ENCODE measurements around the gene SERP2. TPM values are rescaled to one million over a fixed set of nuclear protein-coding genes. Genes with fewer than 3 reads are reported as not detected.

SERP2 gene
- total RNA-seq, 1 donor from 2014 or later, result 6.3 TPM

DNA sequence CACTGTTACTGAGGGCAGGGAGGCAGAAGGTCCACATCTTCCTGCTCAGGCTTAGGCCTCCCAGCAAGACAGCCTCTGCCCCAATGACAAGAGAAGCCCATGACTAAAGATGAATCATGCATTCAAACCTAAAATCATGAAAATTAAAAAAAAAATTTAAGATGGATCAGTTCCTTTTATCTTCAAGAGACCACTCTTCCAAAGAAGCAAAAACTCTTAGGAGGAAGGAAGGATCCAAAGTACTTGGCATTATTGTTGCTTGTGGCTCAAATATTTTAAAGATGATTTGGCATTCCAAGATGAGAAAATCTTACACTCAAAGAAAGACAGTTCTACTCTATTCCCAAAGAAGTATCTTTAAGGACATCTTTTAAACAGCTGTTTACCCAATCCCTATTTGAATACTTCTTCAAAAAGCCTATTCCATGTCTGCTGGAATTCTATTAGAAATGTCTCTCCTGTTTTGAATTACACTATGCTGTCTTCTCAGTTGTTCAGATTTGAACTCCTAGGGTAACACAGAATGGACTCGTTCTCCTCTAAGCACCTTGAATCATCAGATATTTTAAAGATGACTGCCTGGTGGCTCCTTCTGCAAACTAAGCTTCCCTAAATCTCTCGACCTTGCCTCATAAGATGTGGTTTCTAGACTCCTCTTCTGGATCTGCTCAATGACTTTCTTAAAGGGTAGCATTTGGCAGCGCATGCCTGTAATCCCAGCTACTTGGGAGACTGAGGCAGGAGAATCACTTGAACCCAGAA, 7.0 kb downstream of the SERP2 start:
- Mint-ChIP-seq H3K4me1 (ENCODE audit: low read depth) (peaks cover 35% of the 10 kb centered on the region), H3K36me3 (ENCODE audit: insufficient read depth) (no peaks in the 10 kb centered on the region), H3K9me3 (ENCODE audit: low read depth) (no peaks in the 10 kb centered on the region), H3K4me3 (ENCODE audit: low read depth) (no peak overlapping the region), H3K27me3 (peaks cover 9% of the 10 kb centered on the region), H3K27ac (no peak overlapping the region)
- no peak for DNase-seq (ENCODE audit: low spot score, unreplicated experiment)
- no peak for TF ChIP-seq CTCF (IDR thresholded peaks at IDR 0.05; ENCODE audit: unreplicated experiment)

DNA sequence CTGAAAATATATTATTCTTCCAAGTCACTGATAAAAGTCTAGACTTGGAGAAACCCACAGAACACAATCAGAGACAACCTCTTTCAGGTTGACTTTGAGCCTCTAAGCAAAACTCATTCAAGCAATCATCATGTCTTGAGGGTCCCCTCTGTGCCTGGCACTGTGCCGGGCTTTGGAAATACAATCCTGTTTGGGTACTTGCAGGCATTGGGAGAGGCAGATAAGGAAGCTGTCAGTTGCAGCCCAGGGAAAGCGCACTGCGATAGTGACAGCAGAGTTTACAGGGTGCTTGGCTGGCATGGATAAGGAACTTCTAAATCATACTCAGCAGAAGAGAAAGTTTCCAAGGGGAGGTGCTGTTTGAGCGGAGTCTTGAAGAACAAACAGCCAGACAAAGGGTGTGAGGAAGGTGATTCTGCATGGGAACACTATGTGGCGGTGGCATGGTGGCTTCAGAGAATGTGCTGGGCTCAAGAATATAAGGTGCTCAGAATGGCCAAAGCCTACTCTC, 9.1 kb downstream of the SERP2 start:
- Mint-ChIP-seq H3K27me3 (peaks cover 9% of the 10 kb centered on the region), H3K36me3 (ENCODE audit: insufficient read depth) (no peaks in the 10 kb centered on the region), H3K4me3 (ENCODE audit: low read depth) (no peak overlapping the region), H3K9me3 (ENCODE audit: low read depth) (no peaks in the 10 kb centered on the region), H3K4me1 (ENCODE audit: low read depth) (peaks cover 46% of the 10 kb centered on the region), H3K27ac (no peak overlapping the region)
- DNase-seq (ENCODE audit: low spot score, unreplicated experiment), result no peak
- no peak for TF ChIP-seq CTCF (IDR thresholded peaks at IDR 0.05; ENCODE audit: unreplicated experiment)

GRCh38 chr13:44383945-44384344, 10.3 kb downstream of the SERP2 start:
- Mint-ChIP-seq H3K36me3 (ENCODE audit: insufficient read depth) (no peaks in the 10 kb centered on the region), H3K27me3 (peaks cover 9% of the 10 kb centered on the region), H3K9me3 (ENCODE audit: low read depth) (no peaks in the 10 kb centered on the region), H3K4me3 (ENCODE audit: low read depth) (no peak overlapping the region), H3K27ac (no peak overlapping the region), H3K4me1 (ENCODE audit: low read depth) (peaks cover 48% of the 10 kb centered on the region)
- no peak for DNase-seq (ENCODE audit: low spot score, unreplicated experiment)
- no peak for TF ChIP-seq CTCF (IDR thresholded peaks at IDR 0.05; ENCODE audit: unreplicated experiment)

DNA sequence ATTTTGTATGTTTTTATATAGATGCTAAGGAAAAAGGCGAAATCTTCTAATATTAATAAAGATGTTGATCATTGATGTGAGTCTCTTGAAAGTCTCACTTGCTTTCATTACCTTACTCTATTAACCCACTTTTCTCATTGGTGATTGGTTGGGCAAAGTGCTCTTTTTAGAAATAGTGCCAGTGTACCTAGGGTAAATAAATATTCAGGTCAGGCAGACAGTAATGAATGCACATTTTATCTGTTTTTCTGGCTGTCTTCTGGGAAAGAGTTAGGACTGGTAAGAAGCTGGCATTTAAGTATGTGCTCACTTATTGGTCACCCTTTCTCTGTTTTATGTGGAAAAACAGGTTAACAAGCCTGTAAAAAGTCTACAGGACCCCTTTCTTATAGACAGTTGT, 11.2 kb downstream of the SERP2 start:
- TF ChIP-seq CTCF (IDR thresholded peaks at IDR 0.05; ENCODE audit: unreplicated experiment), result no peak
- Mint-ChIP-seq H3K27me3 (peaks cover 9% of the 10 kb centered on the region), H3K36me3 (ENCODE audit: insufficient read depth) (no peaks in the 10 kb centered on the region), H3K4me1 (ENCODE audit: low read depth) (peaks cover 45% of the 10 kb centered on the region), H3K9me3 (ENCODE audit: low read depth) (no peaks in the 10 kb centered on the region), H3K27ac (no peak overlapping the region), H3K4me3 (ENCODE audit: low read depth) (no peak overlapping the region)
- DNase-seq (ENCODE audit: low spot score, unreplicated experiment), result no peak

DNA sequence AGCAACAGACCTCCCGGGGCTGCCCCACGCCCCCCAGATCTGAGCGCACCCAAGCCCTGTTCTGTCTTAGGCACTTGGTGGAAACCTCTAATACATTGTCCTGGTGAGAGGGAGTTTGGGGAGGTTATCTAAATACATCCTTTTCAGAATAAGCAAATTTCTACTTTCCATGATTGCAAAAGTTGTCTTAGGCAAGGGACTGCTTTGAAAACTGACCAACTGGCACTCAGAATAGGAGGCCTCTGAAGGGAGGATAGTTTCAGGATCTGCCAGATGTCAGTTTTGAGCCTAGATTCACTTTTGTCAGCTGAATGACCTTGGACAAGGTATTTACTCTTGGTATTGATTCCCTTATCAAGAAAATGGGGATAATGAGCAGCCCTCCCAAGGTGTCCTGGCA, 11.8 kb downstream of the SERP2 start:
- H3K27ac Mint-ChIP-seq, result no peak overlapping the region
- no peaks in the 10 kb centered on the region for H3K9me3 Mint-ChIP-seq (ENCODE audit: low read depth)
- no peak overlapping the region for H3K4me3 Mint-ChIP-seq (ENCODE audit: low read depth)
- H3K27me3 Mint-ChIP-seq, result peaks cover 9% of the 10 kb centered on the region
- peaks cover 42% of the 10 kb centered on the region for H3K4me1 Mint-ChIP-seq (ENCODE audit: low read depth)
- no peak for TF ChIP-seq CTCF (IDR thresholded peaks at IDR 0.05; ENCODE audit: unreplicated experiment)
- H3K36me3 Mint-ChIP-seq (ENCODE audit: insufficient read depth), result no peaks in the 10 kb centered on the region
- DNase-seq (ENCODE audit: low spot score, unreplicated experiment), result no peak

Data from progenitor cell of endocrine pancreas (in vitro differentiated cells).